Suprapubic skin (tissue), 4 donors: ENCODE results near the gene WDR36. TPM values are rescaled to one million over a fixed set of nuclear protein-coding genes. Genes with fewer than 3 reads are reported as not detected.

Experiments
- DNase-seq, 2 donors: peaks; one replicate each; pipeline ENCODE4 v3.0.0-alpha.2; 2019; ENCODE audit warnings: low spot score in 2 of 2
- H3K27ac ChIP-seq: fragments of 200-600 bp; sonication (generic); one replicate; pipeline ENCODE4 v1.5.1; 2019
- H3K27me3 ChIP-seq: fragments of 200-600 bp; sonication (generic); one replicate; pipeline ENCODE4 v1.5.1; 2019
- H3K36me3 ChIP-seq: fragments of 200-600 bp; sonication (generic); one replicate; pipeline ENCODE4 v1.5.1; 2019
- H3K4me1 ChIP-seq: fragments of 200-600 bp; sonication (generic); one replicate; pipeline ENCODE4 v1.5.1; 2019
- H3K4me3 ChIP-seq: fragments of 200-600 bp; sonication (generic); one replicate; pipeline ENCODE4 v1.5.1; 2019; ENCODE audit warnings: mild to moderate bottlenecking
- H3K9me3 ChIP-seq: fragments of 200-600 bp; sonication (generic); one replicate; pipeline ENCODE4 v1.5.1; 2019
- CTCF ChIP-seq, 2 donors: fragments of 200-600 bp in 1 of 2; fragments of 450-650 bp in 1 of 2; sonication (generic) in 1 of 2; IDR thresholded peaks; one replicate each; pipeline ENCODE4 v1.5.1; 2016 to 2019; ENCODE audit warnings: antibody characterized with exemption in 2 of 2, mild to moderate bottlenecking in 1 of 2, moderate library complexity in 1 of 2
- EP300 ChIP-seq: sonication (generic); formaldehyde crosslinking; IDR thresholded peaks from one replicate; pipeline ENCODE4 v1.6.1; 2017; ENCODE audit warnings: antibody characterized with exemption
- POLR2A ChIP-seq, 2 donors: fragments of 450-650 bp; IDR thresholded peaks; one replicate each; pipeline ENCODE4 v1.6.1; 2017; ENCODE audit warnings: antibody characterized with exemption in 2 of 2, mild to moderate bottlenecking in 2 of 2, moderate library complexity in 2 of 2
- POLR2AphosphoS5 ChIP-seq, 3 donors: sonication (generic); formaldehyde crosslinking; IDR thresholded peaks; one replicate each; pipeline ENCODE4 v1.6.1; 2017; ENCODE audit warnings: antibody characterized with exemption in 3 of 3
- WGBS: methylation state at CpG from one replicate; pipeline ENCODE4 v1.1.5; 2018; 5-methylcytosine and 5-hydroxymethylcytosine counted together
- total RNA-seq, 4 donors: library from RNA; depleted of rRNA; stranded (reverse); fragments of >200 nt; gene quantifications; one replicate each; pipeline ENCODE4 v1.1.0, GENCODE V29; 2016

The WDR36 gene
- total RNA-seq, 4 donors from 2014 or later: 20.0 to 32.2 (median 26.2) TPM

GRCh38 chr5:111165058-111165457 is 72.9 kb downstream of the WDR36 start:
- H3K4me1 ChIP-seq: no peaks in the 10 kb centered on the region
- H3K9me3 ChIP-seq: no peaks in the 10 kb centered on the region
- DNase-seq: no peak
- WGBS: 48% methylated on average over 2 of the region's 2 CpGs
- H3K27me3 ChIP-seq: no peaks in the 10 kb centered on the region
- no peak overlapping the region for H3K27ac ChIP-seq
- no peak overlapping the region for H3K4me3 ChIP-seq
- TF ChIP-seq EP300 (no peak), POLR2AphosphoS5 (IDR thresholded peaks at IDR 0.05) (no peak), CTCF (IDR thresholded peaks at IDR 0.05) (no peak), POLR2A (IDR thresholded peaks at IDR 0.05) (no peak)
- no peaks in the 10 kb centered on the region for H3K36me3 ChIP-seq

GRCh38 chr5:111167551-111167950 is 75.4 kb downstream of the WDR36 start:
- no peak overlapping the region for H3K27ac ChIP-seq
- DNase-seq: no peak
- H3K36me3 ChIP-seq: no peaks in the 10 kb centered on the region
- H3K4me3 ChIP-seq: no peak overlapping the region
- no peaks in the 10 kb centered on the region for H3K4me1 ChIP-seq
- H3K9me3 ChIP-seq: no peaks in the 10 kb centered on the region
- no peaks in the 10 kb centered on the region for H3K27me3 ChIP-seq
- no peak for TF ChIP-seq POLR2A (IDR thresholded peaks at IDR 0.05)
- TF ChIP-seq CTCF (IDR thresholded peaks at IDR 0.05): no peak
- no peak for TF ChIP-seq POLR2AphosphoS5 (IDR thresholded peaks at IDR 0.05)
- TF ChIP-seq EP300: no peak
- 62% methylated on average over 2 of the region's 2 CpGs for WGBS

GRCh38 chr5:111168608-111169007 is 76.5 kb downstream of the WDR36 start:
- TF ChIP-seq CTCF (IDR thresholded peaks at IDR 0.05) (no peak), POLR2AphosphoS5 (IDR thresholded peaks at IDR 0.05) (no peak), EP300 (no peak), POLR2A (IDR thresholded peaks at IDR 0.05) (no peak)
- WGBS: 0% methylated on average over 1 of the region's 1 CpG
- no peak for DNase-seq
- Histone ChIP-seq H3K9me3 (no peaks in the 10 kb centered on the region), H3K27ac (no peak overlapping the region), H3K36me3 (no peaks in the 10 kb centered on the region), H3K27me3 (peaks cover 4% of the 10 kb centered on the region), H3K4me1 (no peaks in the 10 kb centered on the region), H3K4me3 (no peak overlapping the region)

GRCh38 chr5:111169269-111169668 is 77.1 kb downstream of the WDR36 start:
- Histone ChIP-seq H3K27me3 (peaks cover 4% of the 10 kb centered on the region), H3K4me1 (no peaks in the 10 kb centered on the region), H3K4me3 (no peak overlapping the region), H3K9me3 (no peaks in the 10 kb centered on the region), H3K27ac (no peak overlapping the region), H3K36me3 (no peaks in the 10 kb centered on the region)
- TF ChIP-seq POLR2A (IDR thresholded peaks at IDR 0.05) (no peak), CTCF (IDR thresholded peaks at IDR 0.05) (no peak), EP300 (no peak), POLR2AphosphoS5 (IDR thresholded peaks at IDR 0.05) (no peak)
- 87% methylated on average over 2 of the region's 2 CpGs for WGBS
- no peak for DNase-seq

GRCh38 chr5:111170279-111170678 is 78.1 kb downstream of the WDR36 start:
- WGBS: 68% methylated on average over 2 of the region's 2 CpGs
- no peak overlapping the region for H3K4me3 ChIP-seq
- H3K36me3 ChIP-seq: no peaks in the 10 kb centered on the region
- peaks cover 7% of the 10 kb centered on the region for H3K27me3 ChIP-seq
- H3K27ac ChIP-seq: no peak overlapping the region
- no peaks in the 10 kb centered on the region for H3K4me1 ChIP-seq
- no peak for DNase-seq
- TF ChIP-seq CTCF (IDR thresholded peaks at IDR 0.05) (no peak), POLR2AphosphoS5 (IDR thresholded peaks at IDR 0.05) (no peak), EP300 (no peak), POLR2A (IDR thresholded peaks at IDR 0.05) (no peak)
- H3K9me3 ChIP-seq: no peaks in the 10 kb centered on the region
